GM19455 (cell line): ENCODE measurements around the gene KCNQ5.

Source experiments
- ATAC-seq: cut with Tn5 transposase; IDR thresholded peaks from one replicate; pipeline ENCODE4 v1.9.1; 2021; ENCODE audit not compliant: unreplicated experiment

Gene KCNQ5

DNA sequence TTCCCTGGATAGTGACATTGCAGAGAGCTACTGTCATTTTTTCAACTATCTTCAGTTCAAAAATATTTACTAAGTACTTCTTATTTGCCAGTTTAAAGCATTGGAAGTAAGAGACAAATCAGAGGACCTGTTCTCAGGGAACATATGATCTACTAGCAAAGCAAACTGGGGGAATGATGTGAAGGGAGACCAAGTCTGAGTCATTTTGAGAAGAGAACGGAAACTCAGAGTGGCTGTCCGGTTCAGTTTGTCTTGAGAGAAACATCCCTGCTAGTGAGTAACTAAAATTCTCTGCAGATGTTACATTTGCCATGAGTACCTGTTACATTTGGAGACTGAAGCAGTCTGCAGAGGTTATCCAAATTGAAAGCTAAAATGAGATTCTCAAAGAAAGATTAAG is 118.3 kb downstream of the KCNQ5 start:
- peak; percentile 84 for ATAC-seq

DNA sequence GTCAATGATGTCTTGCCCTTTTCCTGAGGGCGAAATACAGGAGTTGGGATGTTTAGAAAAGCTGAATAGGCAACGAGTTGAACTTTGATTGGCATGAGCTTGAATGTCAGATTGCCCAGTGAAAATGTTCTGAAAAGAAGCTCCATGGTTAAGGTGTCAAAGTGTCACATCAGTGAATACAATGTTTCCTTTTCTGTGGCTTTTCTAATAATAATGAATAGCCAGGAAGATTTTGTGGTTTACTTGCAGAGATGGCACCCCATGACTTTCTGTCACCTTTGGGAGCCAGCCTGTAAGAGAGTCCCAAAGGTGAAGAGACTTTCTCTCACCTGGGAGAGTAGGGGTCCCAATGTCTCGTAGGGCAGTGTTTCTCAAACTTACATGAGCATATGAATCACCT is 119.2 kb downstream of the KCNQ5 start:
- no peak for ATAC-seq

DNA sequence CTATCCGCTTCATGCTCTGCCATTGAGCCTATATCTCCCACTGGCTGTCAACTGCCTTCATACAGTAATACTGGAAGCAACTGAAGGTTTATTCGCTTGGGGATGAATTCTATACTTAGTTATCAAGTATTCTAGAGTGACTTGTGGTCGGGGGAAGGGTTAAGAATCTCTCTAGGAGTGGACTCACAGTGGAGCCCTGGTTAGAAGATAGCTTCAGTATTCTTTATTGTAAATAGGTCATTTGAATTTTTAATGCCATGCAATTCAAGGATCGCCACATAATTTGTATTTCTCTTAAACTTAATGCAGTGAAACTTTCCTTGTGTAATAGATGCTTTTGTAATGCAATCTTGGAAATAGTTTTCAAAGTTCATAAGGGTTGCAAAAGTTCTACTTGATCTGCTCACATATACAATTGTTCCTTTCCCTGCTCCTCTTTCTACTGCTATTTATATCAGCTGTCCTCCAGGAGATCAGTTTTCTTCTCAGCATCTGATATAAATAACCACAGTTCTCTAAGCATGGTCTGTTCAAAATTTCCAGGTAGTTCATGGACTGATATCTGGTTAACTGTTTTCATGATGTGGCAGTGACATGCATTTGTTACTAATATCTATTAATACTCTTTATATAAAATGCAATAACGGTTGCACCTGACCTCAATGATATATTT is 120.3 kb downstream of the KCNQ5 start:
- ATAC-seq = no peak

DNA sequence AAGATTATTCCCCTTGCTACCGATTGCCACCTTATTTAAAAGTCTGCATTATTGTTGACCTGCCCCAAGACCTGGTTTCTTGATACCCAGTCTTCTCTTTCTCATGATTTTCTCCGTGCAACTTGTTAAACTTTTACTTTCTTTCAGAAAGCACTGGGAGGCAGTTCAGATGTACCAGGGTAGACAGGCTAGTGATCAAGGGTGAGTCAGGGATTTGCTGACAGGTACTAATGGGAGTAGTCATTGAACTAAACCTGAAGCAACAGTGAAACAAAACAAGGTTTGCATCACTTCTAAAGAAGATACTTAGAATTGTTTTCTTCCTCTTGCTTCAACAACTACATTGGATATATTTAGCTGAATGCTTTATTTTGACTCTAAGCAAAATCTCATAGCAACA is 124.4 kb downstream of the KCNQ5 start:
- no peak for ATAC-seq

DNA sequence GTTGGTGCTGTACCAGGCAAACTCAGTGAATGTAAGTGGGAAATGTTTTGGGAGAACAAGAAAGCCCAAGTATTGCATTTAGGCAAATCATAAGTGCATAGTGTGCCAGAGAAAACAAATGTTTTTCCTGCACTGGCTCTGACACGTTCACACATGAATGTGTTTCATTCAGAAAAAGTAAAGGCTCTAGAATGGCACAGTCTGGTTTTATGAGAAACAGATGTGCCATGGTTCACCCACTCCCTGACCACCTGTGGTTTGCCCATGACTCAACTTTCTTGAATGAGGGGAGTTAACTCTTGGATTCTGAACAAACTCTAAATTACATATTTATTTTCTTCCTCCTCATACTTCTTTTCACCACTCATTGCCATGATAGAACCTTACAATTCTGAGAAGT is 126.9 kb downstream of the KCNQ5 start:
- peak; percentile 59 for ATAC-seq

DNA sequence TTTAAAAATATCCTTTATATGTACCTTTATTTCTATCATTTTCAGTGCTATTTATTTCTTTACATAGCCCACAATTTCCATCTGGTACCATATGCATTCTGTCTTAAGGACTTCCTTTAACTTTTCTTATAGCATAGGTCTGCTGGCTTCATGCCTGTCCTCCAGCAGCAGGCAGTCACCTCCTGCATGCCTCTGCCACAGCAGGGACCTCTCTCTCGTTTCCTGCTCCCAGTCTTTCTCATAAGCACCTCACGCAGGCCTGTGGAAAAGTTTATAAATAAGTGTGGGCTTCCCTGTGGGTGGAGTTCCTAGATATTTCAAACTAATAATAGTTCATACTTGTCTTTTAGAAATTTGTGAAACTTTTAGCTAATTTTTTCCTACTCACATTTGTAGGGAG is 133.9 kb downstream of the KCNQ5 start:
- no peak for ATAC-seq

DNA sequence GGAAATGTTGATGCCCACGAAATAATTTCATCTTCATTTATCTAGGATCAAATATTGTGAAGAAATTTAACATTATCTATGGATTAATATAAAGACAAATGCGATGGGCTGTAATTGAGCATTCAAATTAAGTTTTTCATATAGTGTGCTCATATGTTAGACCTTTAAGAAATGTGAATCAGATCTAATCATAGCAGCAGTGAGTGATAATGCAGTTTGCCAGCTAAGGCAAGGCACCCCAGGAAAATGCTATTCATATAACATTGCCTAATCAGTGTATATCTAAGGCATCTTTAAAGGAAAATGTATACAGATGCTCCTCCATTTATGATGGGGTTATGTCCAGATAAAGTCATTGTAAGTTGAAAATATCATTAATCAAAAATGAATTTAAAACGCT is 135.2 kb downstream of the KCNQ5 start:
- no peak for ATAC-seq

DNA sequence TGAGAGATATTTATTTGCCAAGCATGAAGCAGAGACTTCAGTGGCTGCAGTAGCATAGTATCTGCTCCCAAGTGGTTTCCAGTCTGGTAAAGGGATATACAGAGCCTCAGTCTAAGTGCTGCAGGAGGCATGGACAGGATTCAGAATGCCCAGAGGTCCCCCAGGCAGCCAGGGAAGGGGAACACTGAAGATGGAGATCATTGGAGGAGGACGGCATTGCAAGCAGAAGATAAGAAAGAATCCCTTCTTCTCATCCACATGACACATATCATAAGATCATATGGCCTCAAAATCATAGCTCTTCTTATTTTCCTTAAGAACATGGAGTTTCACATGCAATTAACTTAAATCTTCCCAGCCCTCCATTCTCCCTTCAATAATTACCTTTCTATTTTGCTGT is 136.1 kb downstream of the KCNQ5 start:
- ATAC-seq = no peak

DNA sequence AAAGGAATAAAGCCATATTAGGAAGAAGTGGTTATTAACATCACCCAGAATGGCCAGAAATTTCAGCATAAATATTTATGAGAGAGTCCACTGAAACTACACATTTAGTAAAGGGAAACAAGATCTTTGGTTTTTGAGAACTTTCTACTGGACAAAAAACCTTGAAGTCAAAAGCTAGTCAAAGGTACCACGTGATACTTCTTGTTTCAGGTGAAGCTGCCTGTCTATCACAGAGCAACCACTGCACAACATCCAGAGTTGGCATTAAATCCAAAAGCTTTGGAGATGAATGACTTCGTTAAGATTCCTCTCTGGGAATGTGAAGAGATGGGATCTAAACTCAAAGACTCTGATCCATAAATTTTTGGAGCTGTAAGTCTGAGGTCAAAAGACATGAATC is 137.0 kb downstream of the KCNQ5 start:
- no peak for ATAC-seq

DNA sequence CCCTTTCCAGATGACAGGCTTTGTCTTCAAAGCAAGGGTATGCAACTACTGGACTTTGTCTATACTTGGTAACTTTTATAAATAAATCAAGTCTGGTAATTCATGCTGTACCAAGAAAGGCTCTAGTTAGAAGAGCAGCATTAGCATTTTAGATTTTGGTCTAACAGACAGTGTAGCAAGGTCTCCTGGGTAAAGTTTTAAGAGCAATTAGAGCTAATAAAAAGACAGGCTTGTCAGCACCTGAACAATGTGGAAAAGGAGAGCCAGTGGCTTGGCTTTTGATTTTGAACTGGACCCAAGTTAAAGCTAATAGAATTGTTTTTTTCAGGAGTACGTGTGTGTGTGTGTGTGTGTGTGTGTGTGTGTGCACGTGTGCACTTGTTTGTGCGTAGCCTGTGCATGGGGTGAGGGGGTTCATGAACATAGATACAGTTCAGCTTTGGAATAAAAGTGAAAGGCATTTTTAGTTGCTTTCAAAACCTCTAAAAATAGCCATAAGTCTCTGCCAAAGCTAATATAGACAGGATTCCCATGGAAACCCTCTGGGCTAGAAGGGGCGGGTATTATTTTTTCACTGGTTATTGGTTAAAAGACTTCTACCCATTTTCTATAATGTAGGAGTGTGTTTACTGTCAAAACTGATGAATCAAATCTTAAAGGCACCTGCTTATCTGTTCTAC is 138.4 kb downstream of the KCNQ5 start:
- no peak for ATAC-seq

DNA sequence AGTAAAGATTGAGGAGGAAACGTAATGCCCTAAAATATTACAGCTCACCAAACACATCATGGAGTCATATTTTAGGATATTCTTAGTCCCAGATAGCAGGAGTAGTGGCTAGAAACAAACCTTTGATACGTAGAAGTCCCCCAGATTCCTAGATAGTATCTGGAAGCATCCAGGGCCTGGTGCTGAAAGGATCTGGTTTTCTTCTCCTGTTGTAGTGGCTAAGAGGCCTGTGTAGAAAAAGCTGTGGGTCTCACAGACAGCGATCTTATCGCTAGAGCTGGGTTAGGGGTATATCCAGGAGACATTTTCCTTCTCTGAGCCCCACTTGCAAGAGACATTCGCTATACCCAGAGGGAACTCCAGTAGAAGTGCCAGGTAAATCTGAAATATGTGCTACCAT is 139.9 kb downstream of the KCNQ5 start:
- no peak for ATAC-seq

DNA sequence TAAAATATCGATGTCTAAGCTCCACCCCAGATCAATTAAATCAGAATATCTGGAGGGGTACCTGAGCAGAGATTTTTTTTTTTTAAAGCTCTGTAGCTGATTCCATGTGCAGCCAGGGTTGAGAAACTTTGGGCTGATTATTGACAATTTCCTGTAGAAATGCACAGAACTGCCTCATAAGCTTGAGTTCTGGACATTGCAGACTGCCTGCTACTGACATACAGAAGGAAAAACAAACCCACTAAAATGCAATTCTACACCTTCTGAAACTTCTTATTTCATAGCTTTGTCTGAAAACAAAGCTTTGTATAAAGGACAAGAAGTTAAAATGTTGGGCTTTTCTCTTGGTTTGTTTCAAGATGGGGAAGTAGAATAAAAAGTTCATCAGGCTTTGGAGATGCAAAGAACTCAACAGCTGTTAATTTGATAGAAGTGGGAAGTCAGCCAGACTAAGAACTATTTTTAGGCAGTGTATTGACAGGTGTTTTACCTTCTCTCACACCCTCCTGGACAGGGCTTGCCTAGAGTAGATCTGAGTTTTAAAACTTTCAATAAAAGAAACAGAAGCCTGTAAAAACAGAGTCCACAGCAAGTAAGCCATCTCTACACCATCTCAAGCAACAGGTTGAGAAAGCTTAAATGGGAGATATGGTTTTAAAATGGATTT is 147.7 kb downstream of the KCNQ5 start:
- ATAC-seq = peak; percentile 59

DNA sequence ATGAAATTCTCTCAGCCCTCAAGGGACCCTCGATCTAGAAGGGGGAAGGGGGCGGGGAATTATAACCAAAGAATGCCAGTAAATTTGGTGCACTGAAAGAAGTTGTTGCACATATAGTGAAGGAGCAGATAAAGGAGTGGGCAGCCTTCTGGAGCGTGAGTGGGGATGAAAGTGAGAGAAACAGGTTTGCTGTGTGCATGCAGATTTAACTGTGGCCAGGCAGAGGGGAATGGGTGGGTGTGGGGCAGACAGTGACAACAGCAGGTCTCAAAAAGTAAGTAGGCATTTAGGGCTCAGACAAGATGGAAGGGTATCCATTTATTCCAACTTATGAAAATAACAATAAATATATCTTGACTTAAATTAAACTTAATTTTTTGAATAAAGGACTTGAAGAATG is 149.1 kb downstream of the KCNQ5 start:
- ATAC-seq = no peak

DNA sequence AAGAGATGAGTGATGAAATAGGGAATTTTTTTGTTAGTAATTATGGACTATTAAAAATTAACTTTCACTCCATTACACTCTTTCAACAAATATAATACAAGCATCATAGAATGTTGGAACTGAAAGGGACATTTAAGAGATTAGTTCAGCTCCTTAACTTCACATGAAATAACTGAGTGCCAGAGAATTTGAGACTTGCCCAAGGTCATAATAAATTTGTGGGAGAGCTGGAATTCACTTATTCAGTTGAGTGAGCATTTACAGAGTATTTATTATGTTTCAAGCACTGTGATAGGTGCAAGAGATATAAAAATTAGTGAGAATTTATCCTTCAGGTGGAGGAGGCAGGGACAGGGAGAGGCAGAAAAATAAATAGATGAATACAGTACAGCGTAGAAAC is 154.6 kb downstream of the KCNQ5 start:
- ATAC-seq = no peak

DNA sequence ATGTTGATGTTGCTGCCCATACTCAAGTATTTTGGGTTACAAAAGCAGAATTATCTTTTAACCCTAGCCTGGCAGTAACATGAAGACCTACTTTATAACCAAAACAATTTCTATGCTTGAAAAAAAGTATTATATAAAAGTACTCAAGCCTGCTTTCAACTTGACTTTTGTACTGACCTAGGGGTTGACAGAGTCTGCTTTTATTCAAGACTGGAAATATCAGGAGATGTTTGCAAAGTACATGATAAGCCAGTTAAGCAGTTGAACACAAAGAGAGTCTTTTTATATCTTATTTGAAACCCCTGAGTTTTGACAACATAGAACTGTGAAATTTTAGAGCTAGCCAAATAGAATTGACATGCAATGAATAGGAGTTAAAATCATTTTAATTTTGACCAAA is 159.8 kb downstream of the KCNQ5 start:
- no peak for ATAC-seq

DNA sequence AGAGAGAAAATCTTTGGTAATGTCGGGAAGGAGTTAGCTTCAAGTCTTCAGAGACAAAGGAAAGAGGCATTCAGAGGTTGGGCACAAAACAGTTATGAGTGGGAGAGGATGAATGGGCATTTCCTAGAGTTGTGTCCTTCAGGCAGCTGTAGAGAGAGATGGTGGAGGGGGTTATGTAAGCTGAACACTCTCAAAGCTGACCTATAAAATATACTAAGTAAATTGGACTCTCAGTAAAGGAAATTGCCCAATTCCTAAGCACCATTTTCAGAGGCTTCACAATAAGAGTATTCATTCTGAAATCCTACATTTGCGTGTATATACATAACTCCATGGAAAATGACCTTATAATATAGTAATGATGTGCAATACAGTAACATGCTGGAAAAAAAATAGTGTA is 161.2 kb downstream of the KCNQ5 start:
- no peak for ATAC-seq

DNA sequence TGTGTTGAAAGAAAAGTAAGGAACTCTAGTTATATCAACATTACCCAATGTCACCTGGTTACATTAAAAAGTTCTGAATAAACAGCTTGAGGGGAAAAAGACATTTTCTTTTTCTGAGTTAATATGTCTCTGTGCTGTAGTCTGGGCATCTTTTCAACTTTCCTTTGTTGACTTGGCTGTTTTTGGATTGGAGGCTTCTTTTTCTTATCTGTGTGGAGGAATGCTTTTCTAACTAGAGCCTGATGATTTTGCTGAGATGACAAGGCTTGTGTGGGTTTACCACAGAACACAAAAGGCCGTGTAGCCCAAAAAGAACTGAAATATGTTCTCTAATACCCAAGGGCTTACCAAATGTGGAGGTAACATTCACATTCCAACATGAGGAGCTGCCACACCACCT is 161.8 kb downstream of the KCNQ5 start:
- ATAC-seq = no peak

DNA sequence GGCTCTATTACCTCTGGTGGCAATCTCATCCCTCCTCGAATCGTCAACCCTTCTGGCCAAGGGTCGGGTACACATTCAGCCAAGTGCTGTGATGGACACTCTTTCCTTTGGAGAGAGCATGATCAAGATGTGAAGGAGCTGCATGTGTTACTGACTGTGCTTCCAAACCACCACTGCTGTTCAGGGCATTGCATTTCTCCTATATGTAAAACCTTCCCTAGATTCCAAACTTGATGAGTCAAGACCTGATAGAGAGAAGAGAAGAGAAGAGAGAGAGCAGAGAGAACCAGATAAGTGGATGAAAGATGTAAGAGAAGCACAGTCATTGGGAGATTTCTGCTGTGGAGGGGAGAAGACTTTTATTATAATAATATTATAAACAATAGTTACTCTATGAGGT is 162.2 kb downstream of the KCNQ5 start:
- ATAC-seq = no peak

DNA sequence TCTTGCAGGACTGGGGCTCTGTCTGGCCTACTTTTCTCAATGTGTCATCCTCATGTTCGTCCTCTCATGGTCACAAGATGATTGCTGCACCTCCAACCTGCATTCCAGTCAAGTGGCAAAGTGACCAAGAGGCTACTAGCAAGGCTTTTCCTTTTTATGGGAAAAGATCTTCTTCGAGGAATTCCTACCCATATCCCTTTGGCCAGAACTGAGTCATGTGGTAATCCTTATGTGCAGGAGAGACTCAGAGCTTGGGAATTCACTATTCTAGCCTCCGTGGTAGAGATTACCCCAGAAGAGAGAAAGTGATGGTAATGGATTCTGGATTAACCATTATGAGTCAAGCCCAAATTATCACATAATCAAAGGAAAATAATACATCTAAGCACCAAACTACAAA is 162.7 kb downstream of the KCNQ5 start:
- ATAC-seq = no peak

DNA sequence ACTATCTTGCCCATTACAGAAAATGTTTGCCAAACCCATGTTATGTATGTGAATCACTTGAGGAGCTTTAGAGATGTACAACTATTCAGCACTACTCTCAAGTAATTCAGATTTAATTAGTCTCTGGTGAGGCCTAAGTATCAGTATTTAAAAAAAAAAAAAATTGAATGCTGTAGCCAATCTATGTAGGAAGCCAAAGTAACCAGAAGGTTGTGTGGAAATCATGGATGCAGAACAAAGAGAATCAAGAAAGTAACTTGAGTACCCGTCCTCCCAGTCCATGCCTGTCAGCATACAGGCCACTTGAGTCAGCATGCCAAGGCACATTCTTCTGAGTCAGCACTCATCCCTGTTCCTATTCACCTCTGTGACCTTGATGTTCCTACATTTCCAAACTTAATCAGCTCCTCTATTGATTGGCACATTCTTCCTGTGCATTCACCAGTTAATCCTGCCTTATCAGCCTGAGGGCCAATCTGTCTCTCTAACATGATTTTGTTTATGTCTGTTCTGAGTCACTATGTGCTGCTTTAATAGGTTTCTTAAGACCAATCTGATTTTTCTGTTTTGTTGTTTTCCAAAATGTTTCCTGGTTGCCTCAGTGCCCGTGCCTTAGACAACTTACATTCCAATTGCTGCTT is 165.6 kb downstream of the KCNQ5 start:
- ATAC-seq = no peak

DNA sequence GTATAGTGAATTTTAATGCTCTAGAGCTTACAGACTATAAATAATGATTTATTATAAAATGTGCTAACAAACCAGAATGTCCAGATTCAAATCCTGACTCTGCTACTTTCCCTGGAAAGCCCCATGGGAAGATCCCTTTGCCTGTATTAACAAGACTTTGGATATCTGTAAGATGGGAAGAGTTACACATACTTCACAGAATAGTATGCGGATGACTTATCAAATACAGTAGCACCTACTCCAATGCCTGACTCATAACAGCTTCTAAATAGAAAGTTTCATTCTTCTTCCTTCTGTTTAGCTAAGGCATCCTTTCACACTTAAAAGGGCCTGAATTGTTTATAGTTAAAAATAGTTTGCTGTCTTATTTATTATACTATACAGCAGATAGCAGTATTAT is 166.3 kb downstream of the KCNQ5 start:
- no peak for ATAC-seq

DNA sequence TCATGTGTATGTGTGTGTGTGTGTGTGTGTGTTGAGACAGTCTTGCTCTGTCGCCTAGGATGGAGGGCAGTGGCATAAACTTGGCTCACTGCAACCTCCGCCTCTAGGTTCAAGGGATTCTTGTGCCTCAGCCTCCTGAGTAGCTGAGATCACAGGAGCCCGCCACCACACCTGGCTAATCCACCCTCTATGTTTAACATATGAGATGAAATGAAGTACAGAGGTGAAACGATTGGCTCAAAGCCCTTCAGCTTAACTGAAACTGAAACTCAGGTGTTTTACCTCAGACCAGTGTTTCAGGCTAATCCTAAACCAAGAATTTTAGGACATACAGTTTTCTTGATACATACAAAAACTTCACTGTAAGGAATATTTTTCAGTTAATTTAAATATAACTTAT is 167.3 kb downstream of the KCNQ5 start:
- ATAC-seq = no peak
